OCI-LY3 (cell line): ENCODE results near the gene FANCE.

Experiments
- EZH2phosphoT487 ChIP-seq: fragments of 200-600 bp; shearing (Covaris generic); IDR thresholded peaks from 2 replicates; pipeline ENCODE4 v1.6.1; 2018; ENCODE audit warnings: antibody characterized with exemption, mixed run types, low read depth
- TF ChIP-seq, protein P1 (sequence below): fragments of 200-600, 300-600 bp; sonication (generic); IDR thresholded peaks from 2 replicates; pipeline ENCODE4 v1.5.1; 2014; ENCODE audit warnings: antibody characterized with exemption, low read length, low read depth

DNA sequence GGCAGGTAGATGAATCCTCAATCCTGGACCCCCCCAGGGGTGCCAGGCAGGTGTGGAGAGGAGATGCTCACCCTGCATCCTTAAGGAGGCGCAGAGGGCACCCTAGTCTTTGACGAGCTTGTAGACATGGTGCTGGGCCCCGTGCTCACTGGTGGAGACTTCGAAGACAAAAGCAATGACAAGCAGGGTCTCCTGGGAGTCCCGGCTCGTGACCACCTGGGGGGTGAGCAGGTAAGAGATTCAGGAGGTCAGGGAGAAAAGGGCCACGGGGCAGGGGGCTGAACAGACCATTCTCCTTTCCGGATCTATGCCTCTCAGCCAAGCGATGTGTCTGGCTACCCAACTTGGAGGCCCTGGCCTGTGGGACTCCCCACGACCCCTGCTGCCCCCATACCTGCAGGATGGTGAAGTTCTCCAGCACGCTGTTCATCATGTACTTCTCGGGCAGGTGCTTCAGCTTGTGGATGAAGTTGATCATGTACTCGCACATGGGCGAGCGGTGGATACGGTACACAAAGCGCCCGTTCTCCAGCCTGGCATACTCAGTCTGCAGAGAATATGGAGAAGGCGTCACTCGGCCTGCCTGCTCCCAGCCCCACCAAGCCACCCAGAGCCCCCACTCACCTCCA lies 22.9 kb downstream of the FANCE start:
- TF ChIP-seq, protein P1, sequence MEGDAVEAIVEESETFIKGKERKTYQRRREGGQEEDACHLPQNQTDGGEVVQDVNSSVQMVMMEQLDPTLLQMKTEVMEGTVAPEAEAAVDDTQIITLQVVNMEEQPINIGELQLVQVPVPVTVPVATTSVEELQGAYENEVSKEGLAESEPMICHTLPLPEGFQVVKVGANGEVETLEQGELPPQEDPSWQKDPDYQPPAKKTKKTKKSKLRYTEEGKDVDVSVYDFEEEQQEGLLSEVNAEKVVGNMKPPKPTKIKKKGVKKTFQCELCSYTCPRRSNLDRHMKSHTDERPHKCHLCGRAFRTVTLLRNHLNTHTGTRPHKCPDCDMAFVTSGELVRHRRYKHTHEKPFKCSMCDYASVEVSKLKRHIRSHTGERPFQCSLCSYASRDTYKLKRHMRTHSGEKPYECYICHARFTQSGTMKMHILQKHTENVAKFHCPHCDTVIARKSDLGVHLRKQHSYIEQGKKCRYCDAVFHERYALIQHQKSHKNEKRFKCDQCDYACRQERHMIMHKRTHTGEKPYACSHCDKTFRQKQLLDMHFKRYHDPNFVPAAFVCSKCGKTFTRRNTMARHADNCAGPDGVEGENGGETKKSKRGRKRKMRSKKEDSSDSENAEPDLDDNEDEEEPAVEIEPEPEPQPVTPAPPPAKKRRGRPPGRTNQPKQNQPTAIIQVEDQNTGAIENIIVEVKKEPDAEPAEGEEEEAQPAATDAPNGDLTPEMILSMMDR, result no peak
- TF ChIP-seq EZH2phosphoT487, result no peak
